ENCODE results near the gene GALNT11. TPM values are rescaled to one million over a fixed set of nuclear protein-coding genes. Genes with fewer than 3 reads are reported as not detected.
"Not testable (repeated sequence)": the region's sequence is repeated elsewhere in the genome, so short reads cannot be mapped to it uniquely, and the experiment has no call there.

The GALNT11 gene
- total RNA-seq, 1 donor: 42.7 TPM

DNA sequence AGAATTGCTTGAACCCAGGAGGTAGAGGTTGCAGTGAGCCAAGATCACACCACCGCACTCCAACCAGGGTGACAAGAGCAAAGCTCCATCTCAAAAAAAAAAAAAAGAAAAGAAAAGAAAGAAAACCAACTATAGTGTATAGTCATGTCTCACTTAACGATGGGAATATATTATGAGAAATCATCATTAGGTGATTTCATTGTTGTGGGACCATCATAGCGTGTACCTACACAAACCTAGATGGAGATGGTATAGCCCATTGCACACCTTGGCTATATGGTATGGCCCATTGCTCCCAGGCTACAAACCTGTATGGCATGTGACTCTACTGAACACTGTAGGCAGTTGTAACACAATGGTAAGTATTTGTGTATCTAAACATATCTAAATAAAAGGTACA is 8.5 kb upstream of the GALNT11 start:
- H2AFZ ChIP-seq (ENCODE audit: low read length): no peak overlapping the region
- no peak overlapping the region for H3K4me3 ChIP-seq (ENCODE audit: insufficient read depth, low read length)
- H3K79me2 ChIP-seq (ENCODE audit: insufficient read depth, low read length): no peaks in the 10 kb centered on the region
- H4K20me1 ChIP-seq (ENCODE audit: insufficient read depth, low read length): no peaks in the 10 kb centered on the region
- no peaks in the 10 kb centered on the region for H3K4me1 ChIP-seq (ENCODE audit: insufficient read depth, low read length)
- H3K9me3 ChIP-seq (ENCODE audit: low read depth, low read length): no peaks in the 10 kb centered on the region
- no peak overlapping the region for H3K27ac ChIP-seq (ENCODE audit: low read depth, low read length)
- no peak for DNase-seq (ENCODE audit: insufficient read length, low spot score, missing footprints)
- peaks cover 4% of the 10 kb centered on the region for H3K27me3 ChIP-seq (ENCODE audit: insufficient read depth, low read length)
- no peak overlapping the region for H3K4me2 ChIP-seq (ENCODE audit: insufficient read depth, low read length)
- TF ChIP-seq, protein P1, sequence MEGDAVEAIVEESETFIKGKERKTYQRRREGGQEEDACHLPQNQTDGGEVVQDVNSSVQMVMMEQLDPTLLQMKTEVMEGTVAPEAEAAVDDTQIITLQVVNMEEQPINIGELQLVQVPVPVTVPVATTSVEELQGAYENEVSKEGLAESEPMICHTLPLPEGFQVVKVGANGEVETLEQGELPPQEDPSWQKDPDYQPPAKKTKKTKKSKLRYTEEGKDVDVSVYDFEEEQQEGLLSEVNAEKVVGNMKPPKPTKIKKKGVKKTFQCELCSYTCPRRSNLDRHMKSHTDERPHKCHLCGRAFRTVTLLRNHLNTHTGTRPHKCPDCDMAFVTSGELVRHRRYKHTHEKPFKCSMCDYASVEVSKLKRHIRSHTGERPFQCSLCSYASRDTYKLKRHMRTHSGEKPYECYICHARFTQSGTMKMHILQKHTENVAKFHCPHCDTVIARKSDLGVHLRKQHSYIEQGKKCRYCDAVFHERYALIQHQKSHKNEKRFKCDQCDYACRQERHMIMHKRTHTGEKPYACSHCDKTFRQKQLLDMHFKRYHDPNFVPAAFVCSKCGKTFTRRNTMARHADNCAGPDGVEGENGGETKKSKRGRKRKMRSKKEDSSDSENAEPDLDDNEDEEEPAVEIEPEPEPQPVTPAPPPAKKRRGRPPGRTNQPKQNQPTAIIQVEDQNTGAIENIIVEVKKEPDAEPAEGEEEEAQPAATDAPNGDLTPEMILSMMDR (IDR thresholded peaks at IDR 0.05; ENCODE audit: extremely low read depth, low read depth, low read length): no peak
- H3K36me3 ChIP-seq (ENCODE audit: insufficient read depth, low read length): no peaks in the 10 kb centered on the region

DNA sequence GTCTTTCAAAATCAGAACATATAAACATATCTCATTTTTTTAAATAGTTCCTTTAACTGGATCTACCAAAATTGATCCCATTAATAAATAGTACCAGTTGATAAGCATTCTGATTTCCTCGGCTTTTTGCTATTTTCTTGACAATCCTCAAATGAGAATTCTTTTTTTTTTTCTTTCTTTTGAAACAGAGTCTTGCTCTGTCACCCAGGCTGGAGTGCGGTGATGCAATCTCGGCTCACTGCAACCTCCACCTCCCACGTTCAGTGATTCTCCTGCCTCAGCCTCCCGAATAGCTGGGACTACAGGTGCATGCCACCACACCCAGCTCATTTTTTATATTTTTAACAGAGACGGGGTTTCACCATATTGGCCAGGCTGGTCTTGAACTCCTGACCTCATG is 7.8 kb upstream of the GALNT11 start:
- H3K79me2 ChIP-seq (ENCODE audit: insufficient read depth, low read length); H2AFZ ChIP-seq (ENCODE audit: low read length); H4K20me1 ChIP-seq (ENCODE audit: insufficient read depth, low read length); H3K27me3 ChIP-seq (ENCODE audit: insufficient read depth, low read length); DNase-seq (ENCODE audit: insufficient read length, low spot score, missing footprints); H3K4me2 ChIP-seq (ENCODE audit: insufficient read depth, low read length); H3K9me3 ChIP-seq (ENCODE audit: low read depth, low read length); H3K4me1 ChIP-seq (ENCODE audit: insufficient read depth, low read length); H3K27ac ChIP-seq (ENCODE audit: low read depth, low read length); H3K4me3 ChIP-seq (ENCODE audit: insufficient read depth, low read length); H3K36me3 ChIP-seq (ENCODE audit: insufficient read depth, low read length): not testable (repeated sequence)

DNA sequence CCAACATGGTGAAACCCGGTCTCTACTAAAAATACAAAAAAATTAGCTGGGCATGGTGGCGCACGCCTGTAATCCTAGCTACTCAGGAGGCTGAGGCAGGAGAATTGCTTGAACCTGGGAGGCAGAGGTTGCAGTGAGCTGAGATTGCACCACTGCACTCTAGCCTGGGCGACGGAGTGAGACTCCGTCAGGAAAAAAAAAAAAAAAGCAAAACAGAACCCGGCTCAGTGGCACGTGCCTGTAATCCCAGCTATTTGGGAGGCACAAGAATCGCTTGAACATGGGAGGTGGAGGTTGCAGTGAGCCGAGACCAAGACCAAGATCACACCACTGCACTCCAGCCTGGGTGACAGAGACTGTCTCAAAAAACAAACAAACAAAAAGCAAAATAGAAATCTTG is 3.7 kb upstream of the GALNT11 start:
- H3K36me3 ChIP-seq (ENCODE audit: insufficient read depth, low read length); H3K79me2 ChIP-seq (ENCODE audit: insufficient read depth, low read length); H4K20me1 ChIP-seq (ENCODE audit: insufficient read depth, low read length); H3K27ac ChIP-seq (ENCODE audit: low read depth, low read length); DNase-seq (ENCODE audit: insufficient read length, low spot score, missing footprints); H3K4me2 ChIP-seq (ENCODE audit: insufficient read depth, low read length); H3K27me3 ChIP-seq (ENCODE audit: insufficient read depth, low read length); H3K4me1 ChIP-seq (ENCODE audit: insufficient read depth, low read length); H3K9me3 ChIP-seq (ENCODE audit: low read depth, low read length); H3K4me3 ChIP-seq (ENCODE audit: insufficient read depth, low read length); H2AFZ ChIP-seq (ENCODE audit: low read length): not testable (repeated sequence)

DNA sequence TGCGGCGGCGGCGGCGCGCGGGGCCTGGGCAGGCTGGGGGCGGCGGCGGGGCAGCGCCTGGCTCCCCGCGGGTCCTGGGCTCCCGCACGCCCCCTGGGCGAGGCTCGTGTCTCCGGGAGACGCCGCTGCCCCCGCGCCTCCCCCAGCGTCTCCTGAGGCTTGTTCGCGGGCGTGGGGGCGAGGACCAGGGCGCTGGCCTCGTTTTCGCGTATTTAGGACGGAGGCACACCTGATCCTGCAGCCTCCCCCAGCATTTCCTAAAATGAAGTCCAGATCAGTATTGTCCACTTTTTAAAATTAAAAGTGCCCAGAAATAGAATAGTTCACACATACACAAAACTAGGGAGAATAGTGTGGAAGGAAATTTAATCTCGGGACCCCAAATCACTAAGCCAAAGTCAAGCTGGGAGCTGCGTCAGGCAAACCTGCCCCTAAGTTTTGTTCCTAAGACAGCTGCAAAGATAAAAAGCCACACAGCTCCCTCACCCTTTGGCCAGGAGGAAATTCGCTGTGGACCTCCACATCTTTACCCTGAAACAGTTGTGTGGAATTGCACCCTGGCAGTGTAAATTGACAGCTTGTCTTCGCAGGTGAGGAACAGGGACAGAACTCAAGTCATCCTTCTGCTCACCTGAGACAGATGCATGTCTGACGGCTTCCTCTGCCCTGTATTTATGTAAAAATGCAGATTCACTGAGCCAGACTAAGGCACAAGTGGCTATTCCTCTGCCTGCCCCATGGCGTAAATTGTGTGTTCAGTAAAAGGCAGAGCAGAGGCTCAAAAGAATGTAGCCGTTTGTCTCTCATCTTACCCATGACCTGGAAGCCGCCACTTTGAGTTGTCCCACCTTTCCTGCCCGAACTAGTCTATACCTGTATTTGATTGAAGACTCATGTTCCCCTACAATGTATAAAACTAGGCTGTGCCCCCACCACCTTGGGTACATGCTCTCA is 740 bp downstream of the GALNT11 start:
- H3K27ac ChIP-seq (ENCODE audit: low read depth, low read length): peak overlapping the region; percentile 32
- peak overlapping the region; percentile 43 for H2AFZ ChIP-seq (ENCODE audit: low read length)
- H3K9me3 ChIP-seq (ENCODE audit: low read depth, low read length): no peaks in the 10 kb centered on the region
- TF ChIP-seq, protein P1 (IDR thresholded peaks at IDR 0.05; ENCODE audit: extremely low read depth, low read depth, low read length): no peak
- H3K27me3 ChIP-seq (ENCODE audit: insufficient read depth, low read length): peaks cover 3% of the 10 kb centered on the region
- H3K4me1 ChIP-seq (ENCODE audit: insufficient read depth, low read length): peaks cover 7% of the 10 kb centered on the region
- H3K79me2 ChIP-seq (ENCODE audit: insufficient read depth, low read length): peaks cover 23% of the 10 kb centered on the region
- DNase-seq (ENCODE audit: insufficient read length, low spot score, missing footprints): peak; percentile 59
- peak overlapping the region; percentile 92 for H3K4me3 ChIP-seq (ENCODE audit: insufficient read depth, low read length)
- H3K36me3 ChIP-seq (ENCODE audit: insufficient read depth, low read length): peaks cover 9% of the 10 kb centered on the region
- peak overlapping the region; percentile 81 for H3K4me2 ChIP-seq (ENCODE audit: insufficient read depth, low read length)
- peaks cover 3% of the 10 kb centered on the region for H4K20me1 ChIP-seq (ENCODE audit: insufficient read depth, low read length)

DNA sequence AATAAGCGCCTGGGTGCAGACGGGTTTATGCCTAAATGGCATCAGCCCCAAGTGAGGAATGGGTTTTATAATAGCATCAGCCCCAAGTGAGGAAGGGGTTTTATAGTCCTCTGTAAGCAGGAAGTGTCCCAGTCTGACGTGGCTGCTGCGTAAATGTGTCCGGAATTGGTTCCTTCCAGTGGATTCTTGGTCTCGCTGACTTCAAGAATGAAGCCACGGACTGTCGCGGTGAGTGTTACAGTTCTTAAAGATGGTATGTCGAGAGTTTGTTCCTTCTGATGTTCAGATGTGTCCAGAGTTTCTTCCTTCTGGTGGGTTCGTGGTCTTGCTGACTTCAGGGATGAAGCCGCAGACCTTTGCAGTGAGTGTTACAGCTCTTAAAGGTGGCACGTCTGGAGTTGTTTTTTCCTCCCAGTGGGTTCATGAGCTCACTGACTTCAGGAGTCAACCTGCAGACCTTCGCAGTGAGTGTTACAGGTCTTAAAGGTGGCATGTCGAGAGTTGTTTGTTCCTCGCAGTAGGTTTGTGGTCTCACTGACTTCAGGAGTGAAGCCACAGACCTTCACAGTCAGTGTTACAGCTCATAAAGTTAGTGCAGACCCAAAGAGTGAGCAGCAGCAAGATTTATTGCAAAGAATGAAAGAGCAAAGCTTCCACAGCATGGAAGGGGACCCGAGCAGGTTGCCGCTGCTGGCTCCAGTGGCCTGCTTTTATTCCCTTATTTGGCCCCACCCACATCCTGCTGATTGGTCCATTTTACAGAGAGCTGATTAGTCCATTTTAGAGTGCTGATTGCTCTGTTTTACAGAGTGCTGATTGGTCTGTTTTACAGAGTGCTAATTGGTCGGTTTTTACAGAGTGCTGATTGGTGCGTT is 2.3 kb downstream of the GALNT11 start:
- H3K36me3 ChIP-seq (ENCODE audit: insufficient read depth, low read length); H3K4me2 ChIP-seq (ENCODE audit: insufficient read depth, low read length); H3K9me3 ChIP-seq (ENCODE audit: low read depth, low read length); H3K4me1 ChIP-seq (ENCODE audit: insufficient read depth, low read length); H3K4me3 ChIP-seq (ENCODE audit: insufficient read depth, low read length); H2AFZ ChIP-seq (ENCODE audit: low read length); DNase-seq (ENCODE audit: insufficient read length, low spot score, missing footprints); H4K20me1 ChIP-seq (ENCODE audit: insufficient read depth, low read length); H3K27ac ChIP-seq (ENCODE audit: low read depth, low read length); H3K27me3 ChIP-seq (ENCODE audit: insufficient read depth, low read length): not testable (repeated sequence)
- peaks cover 23% of the 10 kb centered on the region for H3K79me2 ChIP-seq (ENCODE audit: insufficient read depth, low read length)
